GM18873 (cell line): ENCODE data around the gene RAB20.
"Not testable (repeated sequence)": the region's sequence is repeated elsewhere in the genome, so short reads cannot be mapped to it uniquely, and the experiment has no call there.

Experiments
- ATAC-seq: cut with Tn5 transposase; IDR thresholded peaks from one replicate; pipeline ENCODE4 v1.9.1; 2021; ENCODE audit warnings: mild to moderate bottlenecking, moderate library complexity, moderate number of reproducible peaks; ENCODE audit not compliant: unreplicated experiment, low FRiP score

RAB20 gene, protein sequence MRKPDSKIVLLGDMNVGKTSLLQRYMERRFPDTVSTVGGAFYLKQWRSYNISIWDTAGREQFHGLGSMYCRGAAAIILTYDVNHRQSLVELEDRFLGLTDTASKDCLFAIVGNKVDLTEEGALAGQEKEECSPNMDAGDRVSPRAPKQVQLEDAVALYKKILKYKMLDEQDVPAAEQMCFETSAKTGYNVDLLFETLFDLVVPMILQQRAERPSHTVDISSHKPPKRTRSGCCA

DNA sequence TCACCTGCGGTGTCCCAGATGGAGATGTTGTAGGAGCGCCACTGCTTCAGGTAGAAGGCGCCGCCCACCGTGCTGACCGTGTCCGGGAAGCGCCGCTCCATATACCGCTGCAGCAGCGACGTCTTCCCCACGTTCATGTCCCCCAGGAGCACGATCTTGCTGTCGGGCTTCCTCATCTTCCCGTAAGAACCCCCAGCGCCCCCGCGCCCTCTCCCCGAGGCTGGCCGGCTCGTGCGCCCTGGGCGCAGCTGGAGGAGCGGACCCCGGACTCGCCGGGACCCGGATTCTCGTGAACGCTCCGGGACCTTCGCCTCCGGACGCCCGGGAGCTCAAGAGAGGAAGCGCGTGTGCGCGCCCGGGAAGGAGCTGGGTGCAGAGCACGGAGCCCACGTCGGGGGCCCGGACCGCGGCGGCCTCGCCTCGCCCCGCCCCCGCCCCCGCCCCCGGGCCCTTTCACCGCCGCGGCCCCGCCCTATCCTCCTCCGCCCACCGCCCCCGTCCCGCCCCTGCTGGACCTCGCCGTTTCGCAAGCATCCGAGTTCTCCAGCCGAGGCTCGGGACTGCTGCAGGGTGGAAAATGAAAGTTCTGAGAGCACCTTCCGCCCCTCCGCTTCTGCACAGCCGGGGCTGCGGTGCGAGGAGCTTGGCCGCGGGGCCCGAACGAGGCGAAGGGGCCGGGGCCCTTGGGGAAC lies at the start of gene RAB20:
Gene RAB20 (minus strand): TSS at position 379 of the 692 bp plus-strand sequence. CDS start 203 bp downstream, at position 176.
- ATAC-seq, result peak; percentile 61

DNA sequence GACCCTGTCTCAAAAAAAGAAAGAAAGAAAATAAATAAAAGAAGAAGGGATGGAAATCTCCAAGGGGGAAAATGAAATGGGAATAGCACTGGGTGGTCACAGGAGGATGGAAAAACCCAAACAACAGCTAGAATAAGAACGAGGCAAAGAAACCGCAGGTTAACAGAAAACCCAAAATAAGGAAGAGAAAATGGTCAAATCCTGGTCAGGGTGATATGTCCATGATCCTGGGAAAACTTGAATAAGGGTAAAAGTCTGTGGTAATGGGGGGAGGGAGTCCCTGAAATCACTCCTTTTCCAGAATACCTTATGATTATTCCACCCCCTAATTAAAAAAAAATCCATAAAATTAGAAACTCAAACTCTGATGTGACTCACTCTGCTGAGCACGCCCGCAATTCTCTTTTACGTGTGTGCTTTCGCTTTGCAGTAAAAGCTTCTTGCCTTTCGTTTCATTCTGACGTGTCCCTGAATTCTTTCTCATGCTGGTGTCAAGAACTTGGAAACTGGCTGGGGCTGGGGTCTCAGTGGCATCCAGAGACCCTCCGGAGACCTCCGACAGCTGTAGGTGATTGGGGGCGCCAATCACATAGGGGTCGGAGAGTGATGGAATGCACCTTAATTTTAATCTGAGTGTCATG lies 49.6 kb upstream of the RAB20 start:
- ATAC-seq, result peak; percentile 55

DNA sequence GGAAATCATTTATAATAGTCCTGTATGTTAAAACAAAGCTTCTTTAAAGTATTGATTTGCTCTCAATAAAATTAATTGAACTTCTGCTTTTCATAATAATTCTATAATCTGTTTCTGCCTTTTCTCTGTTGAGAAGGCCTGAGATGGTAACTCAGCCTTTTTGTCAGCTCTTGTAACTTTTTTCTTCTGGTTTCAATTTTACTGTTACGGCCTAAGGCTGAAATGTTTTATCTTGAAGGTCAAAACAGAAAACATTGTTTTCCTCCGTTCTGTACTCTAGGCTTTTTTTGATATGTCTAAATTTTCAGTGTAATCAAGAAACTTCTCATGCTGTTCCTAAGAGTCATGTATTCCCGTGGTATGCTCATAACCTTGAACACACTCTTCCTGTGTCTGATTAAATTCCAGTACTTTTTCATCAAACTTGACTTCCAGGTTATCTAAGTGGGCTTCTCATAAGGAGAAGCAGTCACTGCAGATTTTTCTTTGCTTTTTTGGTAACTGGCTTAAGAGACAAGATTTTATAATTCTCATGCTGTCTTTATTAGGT lies 46.2 kb upstream of the RAB20 start:
- no peak for ATAC-seq

DNA sequence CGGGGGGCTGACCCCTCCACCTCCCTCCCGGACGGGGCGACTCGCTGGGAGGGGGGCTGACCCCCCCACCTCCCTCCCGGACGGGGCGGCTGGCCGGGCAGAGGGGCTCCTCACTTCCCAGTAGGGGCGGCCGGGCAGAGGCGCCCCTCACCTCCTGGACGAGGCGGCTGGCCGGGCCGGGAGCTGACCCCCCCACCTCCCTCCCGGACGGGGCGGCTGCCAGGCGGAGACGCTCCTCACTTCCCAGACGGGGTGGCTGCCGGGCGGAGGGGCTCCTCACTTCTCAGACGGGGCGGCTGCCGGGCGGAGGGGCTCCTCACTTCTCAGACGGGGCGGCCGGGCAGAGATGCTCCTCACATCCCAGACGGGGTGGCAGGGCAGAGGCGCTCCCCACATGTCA lies 44.8 kb upstream of the RAB20 start:
- not testable (repeated sequence) for ATAC-seq

DNA sequence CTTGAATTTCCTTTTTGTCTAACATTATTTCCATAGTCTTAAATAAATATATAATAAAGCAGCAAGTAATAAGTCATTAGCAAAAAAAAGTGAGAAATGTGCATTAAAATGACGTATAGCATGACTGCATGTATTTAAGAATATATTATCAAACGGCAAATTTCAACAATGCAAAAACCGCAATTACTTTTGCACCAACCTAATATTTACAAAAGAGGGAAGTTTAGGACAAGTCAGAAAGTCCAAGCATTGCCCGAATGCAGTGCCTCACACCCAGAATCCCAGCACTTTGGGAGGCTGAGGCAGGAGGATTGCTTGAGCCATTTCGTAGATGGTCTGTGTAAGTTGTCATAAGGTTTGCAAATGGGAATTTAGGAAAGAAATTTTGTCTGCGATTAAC lies 43.6 kb upstream of the RAB20 start:
- no peak for ATAC-seq

DNA sequence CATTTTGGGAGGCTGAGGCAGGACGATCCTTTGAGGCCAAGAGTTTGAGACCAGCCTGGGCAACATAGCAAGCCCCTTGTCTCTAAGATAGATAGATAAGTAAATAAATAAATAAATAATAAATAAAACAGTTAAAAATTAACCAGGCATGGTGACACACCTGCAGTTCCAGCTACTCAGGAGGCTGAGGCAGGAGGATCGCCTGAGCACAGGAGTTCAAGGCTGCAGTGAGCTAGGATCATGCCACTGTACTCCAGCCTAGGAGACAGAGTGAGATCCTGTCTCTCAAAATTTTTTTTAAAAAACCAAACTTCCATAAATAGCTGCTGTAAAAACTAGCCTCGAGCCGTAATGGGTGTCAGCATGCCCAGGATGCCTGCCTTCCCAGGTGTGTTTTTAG lies 39.5 kb upstream of the RAB20 start:
- ATAC-seq, result no peak

DNA sequence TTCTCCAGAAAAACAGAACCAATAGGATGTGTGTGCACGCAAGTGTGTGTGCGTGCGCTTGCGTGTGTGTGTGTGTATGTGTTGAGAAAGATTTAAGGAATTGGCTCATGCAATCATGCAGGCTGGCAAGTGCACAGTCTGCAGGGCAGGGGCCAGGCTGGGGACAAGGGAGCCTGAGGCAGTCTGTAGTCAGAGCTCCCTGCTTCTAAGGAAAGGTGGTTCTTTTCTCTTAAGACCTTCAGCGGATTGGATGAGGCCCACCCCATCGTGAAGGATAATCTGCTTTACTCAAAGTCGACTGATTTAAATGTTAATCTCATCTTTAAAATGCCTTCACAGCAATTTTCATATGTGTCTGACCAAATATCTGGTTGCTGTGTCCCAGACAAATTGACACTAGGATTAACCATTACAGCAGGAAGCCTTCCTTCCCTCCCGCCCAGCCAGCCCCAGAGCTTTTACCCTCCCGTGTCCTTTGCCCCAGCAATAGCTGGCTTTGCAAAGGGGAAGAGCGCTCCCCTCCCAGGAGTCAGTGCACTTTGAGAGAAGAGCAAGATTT lies 38.8 kb upstream of the RAB20 start:
- ATAC-seq, result no peak

DNA sequence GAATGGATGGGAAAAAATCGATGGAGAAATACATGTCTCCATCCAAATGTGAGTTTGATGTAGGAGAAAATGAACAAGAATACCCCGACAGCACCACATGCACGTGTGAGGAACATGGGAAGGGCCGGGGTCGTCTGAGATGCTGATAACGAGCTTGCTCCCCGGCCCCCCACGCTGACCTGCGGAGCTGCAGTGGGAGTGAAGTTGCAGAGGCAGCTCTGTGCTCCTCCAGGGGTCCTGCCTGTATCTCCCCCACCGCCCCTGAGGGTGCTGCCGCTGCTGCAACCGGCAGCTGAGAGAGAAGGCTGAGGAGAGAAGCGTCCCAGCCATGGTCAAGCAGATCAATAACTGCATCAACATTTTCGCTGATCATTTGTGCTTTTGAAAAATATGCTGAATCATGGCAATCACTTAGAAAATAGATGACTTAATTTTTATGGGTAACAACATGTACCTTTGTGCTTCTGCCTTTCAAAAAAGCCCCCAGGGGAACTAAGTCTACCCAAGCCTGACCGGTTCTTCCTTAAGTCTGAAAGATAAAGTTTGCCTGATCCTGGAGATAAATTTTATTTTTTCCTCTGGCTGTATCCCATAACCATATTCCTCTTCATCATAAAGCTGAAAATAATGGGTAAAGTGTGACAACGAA lies 35.6 kb upstream of the RAB20 start:
- ATAC-seq, result no peak

DNA sequence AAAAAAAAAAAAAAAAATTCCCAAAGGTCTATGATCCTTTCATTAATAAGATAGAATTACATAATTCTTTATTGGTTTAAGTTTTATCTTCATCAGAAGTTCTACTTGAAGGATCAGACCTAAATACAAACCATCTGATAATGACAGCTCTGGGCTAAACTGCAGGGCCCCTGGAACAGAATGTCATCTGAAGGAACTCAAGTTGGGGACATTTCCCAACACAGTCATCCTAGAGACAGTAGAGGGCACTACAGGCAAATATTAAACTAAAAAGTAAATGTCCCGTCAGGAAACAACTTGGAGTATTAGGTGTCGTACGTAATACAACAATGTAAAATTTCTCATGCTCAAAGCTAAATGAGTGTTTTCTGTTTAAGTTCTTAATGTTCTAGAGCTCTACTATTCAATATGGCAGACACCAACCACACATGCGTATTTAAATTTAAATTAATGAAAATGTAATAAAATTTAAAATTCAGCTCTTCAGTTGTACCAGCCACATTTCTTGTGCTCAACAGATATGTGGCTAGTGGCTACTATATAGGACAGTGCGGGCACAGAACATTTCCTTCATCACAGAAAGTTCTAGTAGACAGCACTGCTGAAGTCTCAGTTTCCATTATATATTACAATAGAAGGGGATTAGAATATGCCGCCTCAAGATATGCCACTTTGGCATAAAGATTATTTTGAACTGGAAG lies 32.1 kb upstream of the RAB20 start:
- ATAC-seq, result peak; percentile 72

DNA sequence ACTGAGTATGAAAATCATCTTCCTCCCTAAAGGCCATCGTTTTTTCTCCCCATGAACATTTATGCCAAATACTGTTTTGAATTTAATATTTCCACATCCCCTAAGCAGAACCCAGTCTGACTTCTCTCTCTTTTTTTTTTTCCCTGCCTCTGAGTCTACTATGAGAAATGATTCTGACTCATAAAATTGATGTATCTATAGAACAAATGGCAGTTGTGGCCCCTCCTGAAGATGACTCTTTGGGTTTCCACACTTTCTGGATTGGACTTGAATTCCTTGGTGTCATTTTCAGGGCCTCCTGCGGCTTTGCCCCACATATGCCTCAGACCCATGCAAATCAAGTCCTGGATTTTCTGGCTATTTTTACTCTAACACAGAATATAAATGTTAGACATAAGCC lies 31.1 kb upstream of the RAB20 start:
- ATAC-seq, result no peak

DNA sequence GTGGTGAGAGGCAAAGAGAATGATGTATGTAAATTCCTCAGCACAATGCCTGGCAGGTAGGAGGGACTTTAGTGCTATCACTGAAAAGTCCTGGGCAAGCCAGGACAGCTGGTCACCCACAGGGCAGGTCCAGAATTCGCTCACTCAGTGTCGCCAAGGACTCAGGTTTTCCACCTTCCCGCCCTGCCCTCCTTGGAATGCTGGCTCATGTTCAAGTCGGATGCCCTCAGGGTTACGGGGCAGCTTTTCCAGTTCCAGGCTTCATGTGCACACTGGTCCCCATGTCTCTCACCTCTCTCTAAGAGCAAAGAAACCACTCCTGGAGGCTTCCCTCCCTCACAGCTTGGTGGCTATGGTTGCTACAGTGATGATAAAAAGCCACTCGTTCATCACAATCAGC lies 29.1 kb upstream of the RAB20 start:
- no peak for ATAC-seq

DNA sequence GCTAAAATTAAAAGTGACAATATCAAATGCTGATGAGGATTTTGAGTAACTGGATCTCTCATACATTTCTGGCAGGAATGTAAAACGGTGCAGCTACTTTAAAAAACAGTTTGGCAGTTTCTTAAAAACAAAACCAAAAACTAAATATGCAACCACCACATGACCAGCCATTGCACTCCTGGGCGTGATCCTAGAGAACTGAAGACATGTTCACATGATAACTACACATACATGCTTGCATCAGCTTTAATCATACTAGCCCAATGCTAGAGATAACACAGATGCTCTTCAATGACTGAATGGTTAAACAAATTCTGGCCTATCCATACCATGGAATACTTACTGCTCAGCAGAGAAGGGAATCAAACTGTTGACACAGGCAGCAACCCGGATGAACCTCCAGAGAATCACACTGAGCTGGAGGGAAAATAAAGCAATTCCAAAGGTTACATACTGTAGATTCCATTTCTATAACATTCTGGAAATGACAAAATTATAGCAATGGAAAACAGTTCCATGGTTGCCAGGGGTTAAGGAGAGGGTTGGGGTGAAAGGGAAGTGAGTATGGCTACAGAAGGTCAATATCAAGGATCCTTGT lies 28.4 kb upstream of the RAB20 start:
- ATAC-seq, result no peak

DNA sequence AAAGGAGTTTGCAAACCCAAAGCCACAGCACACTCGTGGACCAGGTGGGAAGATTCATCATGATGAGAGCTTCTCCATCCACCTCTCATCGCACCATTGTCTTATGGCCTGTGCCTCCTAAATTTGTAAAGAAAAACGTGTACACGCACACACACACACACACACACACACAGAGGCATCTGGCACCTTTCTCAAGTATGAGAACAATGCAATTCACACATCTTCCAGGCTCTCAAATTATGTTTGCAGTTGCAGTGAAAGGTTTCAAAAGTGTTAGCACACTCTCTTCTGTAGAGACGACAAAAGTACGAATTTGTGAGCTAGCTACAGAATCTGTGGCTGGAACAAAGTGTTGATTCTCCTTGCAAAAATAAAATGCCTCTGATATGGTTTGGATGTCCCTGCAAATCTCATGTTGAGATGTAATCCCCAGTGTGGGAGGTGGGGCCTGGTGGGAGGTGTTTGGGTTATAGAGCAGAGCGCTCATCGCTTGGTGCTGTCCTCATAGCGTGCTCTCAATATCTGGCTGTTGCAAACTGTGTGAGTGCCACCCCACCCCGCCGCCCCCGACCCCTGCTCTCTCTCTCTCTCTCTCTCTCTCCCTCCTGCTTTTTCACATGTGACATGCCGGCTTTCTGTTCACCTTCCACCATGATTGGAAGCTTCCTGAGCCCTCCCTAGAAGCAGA lies 21.8 kb upstream of the RAB20 start:
- no peak for ATAC-seq

DNA sequence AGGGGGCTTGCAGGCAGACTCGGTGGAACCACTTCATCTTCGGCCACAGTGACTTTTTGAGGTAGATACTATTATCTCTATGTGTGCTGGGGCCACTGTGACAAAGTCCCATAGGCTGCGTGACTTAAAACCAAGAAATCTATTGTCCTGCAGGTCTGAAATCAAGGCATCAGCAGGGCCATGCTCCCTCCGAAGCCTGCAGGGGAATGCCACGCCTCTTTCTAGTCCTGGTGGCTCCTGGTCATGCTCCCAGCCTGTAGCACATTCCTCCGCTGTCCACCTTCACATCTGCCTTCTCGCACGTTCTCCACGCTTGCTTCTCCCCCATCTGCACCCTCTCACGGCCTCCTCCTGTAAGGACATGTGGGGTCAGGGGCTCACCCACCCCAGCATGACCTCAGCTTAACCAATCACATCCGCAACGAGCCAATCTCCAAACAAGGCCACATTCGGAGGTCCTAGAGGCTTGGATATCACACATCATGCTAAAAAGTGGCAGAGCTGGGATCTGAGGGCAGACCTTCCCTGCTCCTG lies 21.0 kb upstream of the RAB20 start:
- ATAC-seq, result no peak

DNA sequence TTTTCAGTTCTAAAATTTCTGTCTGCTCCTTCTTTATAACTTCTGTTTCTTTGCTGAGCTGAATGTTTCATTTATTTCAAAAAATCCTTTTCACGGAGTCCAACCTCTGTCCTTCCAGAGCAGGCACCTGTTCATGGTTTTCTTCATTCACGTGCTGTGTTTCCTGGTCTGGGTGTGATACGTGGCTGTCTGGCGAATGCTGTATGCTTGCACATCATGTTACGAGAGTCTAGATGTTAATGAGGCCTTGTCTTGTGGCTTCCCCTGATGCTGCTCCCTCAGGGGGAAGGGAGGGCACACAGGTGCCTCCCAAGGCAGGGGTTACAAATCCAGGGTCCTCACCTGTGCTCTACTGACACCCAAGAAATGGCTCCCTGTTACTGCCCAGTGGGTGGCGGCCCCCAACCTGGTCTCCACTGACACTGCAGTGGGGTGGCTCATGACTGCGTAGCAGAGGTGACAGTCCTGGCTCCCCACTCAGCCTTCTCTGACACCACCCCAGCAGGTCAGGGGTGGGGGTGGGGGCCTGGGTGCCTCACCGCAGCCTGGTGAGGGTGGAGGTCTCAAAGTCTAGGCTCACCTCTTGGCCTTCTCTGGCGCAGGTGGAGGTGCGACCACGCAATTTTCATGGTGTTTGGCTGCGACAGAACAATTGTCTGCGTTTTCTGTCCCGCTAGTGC lies 20.1 kb upstream of the RAB20 start:
- ATAC-seq, result no peak

DNA sequence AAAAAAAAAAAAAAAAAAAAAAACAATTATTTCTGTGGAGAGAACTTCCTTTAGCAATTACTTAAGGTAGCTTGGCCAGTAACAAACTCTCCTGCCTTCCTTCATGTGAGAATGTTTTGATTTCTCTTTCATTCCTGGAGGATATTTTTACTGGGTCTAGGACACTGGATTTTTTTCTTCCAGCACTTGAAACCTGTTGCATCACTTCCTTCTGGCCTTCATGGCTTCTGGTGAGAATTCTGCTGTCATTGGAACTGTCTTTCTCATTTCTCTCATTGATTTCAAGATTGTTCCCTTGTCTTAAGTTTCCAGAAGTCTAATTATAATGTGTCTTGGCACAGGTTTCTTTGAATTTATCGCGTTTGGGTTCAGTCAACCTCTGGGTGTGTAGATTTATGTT lies 19.3 kb upstream of the RAB20 start:
- no peak for ATAC-seq

DNA sequence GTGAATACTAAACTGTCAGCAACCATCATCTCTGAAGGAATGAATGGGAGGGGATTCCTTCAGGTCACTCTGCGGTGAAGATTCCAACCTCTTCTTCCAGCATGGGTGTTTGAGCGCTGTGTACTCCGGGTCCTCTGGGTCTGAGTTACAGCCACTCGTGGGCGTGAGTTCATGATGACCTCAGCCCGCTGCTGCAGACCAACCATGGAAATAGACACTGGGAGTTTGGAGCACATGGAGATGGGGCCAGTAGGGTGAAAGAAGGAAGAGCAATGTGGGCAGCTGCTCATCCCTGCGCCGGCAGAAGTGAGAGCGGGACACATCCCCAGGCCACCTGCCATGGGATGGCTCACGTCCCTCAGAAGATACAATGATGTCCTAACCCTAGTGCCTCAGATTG lies 16.8 kb upstream of the RAB20 start:
- no peak for ATAC-seq

DNA sequence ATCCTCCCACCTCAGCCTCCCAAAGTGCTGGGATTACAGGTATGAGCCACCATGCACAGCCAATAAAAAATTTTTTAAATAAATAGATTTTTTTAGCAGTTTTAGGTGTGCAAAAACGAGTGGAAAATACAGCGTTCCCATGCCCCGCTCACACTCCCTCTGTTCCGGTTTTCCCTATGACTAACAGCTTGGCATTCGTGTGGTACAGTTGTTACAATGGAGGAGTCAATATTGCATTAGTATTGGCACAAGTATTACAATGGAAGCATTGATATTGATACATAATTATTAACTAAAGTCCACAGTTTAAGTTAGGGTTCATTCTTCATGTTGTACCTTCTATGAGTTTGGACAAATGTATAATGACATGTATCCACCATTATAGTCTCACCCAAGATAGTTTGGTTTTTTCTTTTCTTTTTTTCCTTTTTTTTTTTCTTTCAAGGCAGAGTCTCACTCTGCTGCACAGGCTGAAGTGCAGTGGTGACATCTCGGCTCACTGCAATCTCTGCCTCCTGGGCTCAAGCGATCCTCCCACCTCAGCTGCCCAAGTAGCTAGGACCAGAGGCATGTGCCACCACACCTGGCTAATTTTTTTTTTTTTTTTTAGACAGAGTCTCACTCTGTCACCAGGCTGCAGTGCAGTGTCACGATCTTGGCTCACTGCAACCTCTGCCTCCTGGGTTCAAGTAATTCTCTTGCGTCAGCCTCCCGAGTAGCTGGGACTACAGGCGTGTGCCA lies 15.4 kb upstream of the RAB20 start:
- no peak for ATAC-seq
